ENCODE results near the gene CCDC17. TPM values are rescaled to one million over a fixed set of nuclear protein-coding genes. Genes with fewer than 3 reads are reported as not detected.

CCDC17 gene
- 1.0 and 1.2 TPM in 2 replicates for total RNA-seq (2014; rRNA removed; shearing (Covaris generic))
- 0.38 and 1.5 TPM in 2 replicates for polyA plus RNA-seq (2014; cell fraction: nucleus; rRNA removed)

DNA sequence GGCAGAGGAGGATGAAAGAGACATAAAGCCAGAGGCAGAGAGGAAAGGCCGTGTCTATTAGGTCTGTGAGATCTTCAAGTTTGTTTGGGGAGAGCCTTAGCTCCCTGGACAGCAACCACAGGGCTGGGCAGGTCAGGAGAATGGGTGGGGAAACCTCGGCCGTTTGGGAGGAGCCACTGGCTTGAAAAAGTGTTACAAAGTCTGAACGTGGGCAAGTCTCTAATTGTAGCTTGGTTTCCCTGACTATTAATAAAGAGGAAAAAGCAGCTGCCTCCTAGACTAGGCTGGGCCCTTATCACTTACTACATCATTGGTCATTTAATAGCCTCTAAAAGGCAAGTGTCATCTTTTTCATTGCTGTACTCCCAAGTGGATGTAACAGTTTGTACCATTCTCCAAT lies at the start of gene CCDC17:
Gene CCDC17, minus strand, starts transcription at position 83 of the 400 bp plus-strand sequence. CDS start 145 bp downstream, outside the sequence.
- DNase-seq (ENCODE audit: extremely low read depth, low read depth): no peak

DNA sequence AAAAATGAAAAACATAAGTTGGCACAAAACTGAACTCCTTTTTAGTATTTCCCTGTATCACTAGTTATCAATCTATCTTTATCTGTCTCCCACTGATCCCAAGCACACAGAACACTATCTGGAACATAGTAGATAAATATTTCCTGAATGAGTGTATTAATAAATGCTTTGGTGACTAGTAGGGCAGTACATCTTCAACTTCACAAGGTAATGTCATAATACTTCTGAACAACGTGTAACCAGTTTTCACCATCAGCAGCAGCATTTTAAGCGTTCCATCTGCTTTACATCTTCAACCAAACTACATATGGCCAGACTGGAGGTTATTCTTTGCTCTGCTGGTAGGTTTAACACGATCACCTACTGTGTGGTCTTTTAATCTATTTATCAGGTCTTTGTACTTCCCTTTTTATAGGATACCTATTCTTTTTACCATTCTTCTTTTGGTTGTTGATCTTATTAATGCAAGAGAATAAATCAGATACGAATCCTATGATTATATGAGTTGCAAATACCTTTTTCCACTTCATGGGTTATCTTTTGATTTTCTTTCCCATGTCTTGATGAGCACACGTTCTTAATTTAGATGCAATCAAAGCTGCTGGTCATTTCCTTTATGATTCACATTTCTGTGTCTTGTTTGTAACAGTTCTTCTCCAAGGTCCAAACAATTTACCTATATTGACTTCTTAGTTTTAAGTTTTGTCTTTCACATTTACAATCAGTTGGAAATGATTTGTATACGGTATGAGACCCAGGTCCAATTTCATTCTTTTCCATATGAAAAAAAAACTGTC lies 46.2 kb upstream of the CCDC17 start:
- DNase-seq (ENCODE audit: extremely low read depth, low read depth): no peak

GRCh38 chr1:45669379-45669778 lies 45.5 kb upstream of the CCDC17 start:
- DNase-seq (ENCODE audit: extremely low read depth, low read depth): no peak

GRCh38 chr1:45668526-45668925 lies 44.7 kb upstream of the CCDC17 start:
- no peak for DNase-seq (ENCODE audit: extremely low read depth, low read depth)

DNA sequence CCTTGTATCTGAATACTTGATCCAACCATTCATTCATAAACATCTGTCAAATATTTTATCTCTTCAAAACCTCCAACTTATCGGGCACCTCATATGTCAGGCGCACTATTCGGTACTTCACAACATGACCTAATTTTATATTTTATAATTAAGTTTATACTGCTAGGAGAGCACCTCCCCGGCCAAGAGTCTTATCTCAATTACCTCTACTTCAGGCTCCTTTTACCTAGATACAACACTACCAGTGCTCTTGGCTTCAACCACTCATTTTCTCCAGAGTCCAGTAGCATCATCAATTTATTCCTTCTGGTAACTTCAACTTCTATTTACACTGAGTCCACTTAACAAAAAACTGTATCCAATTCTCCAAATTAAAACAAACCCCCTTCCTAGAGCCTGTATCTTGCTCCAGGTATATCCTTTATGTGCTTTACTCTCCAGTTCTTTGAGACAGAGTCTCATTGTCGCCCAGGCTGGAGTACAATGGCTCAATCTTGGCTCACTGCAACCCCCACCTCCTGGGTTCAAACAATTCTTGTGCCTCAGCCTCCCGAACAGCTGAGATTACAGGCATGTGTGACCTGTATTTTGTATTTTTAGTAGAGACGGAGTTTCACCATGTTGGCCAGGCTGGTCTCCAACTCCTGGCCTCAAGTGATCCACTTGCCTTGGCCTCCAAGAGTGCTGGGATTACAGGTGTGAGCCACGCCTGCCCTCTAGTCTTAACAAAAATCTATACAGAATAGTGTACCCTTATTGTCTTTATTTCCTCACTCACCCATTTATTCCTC lies 43.7 kb upstream of the CCDC17 start:
- no peak for DNase-seq (ENCODE audit: extremely low read depth, low read depth)

- no peak for DNase-seq (ENCODE audit: extremely low read depth, low read depth)
Observed at GRCh38 chr1:45666836-45667235, 43.0 kb upstream of the CCDC17 start.

DNA sequence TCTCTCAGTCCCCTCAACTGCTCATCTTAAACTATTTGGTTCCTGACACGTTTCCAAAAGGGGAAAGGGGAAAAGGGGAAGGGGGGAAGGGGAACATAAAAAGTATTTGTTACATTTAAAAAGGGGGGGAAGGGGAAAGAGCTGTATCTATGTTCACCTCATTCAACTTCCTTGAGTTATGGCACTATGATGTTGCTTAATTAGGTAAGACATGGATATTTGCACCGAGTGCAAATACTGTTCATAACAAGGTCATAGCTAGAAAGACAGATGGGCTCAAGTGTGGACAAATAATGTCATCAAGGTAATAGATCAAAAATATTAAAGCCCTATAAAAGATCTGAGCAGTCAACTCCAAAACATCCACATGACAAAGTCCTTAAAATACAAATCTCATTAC lies 36.5 kb upstream of the CCDC17 start:
- no peak for DNase-seq (ENCODE audit: extremely low read depth, low read depth)

DNA sequence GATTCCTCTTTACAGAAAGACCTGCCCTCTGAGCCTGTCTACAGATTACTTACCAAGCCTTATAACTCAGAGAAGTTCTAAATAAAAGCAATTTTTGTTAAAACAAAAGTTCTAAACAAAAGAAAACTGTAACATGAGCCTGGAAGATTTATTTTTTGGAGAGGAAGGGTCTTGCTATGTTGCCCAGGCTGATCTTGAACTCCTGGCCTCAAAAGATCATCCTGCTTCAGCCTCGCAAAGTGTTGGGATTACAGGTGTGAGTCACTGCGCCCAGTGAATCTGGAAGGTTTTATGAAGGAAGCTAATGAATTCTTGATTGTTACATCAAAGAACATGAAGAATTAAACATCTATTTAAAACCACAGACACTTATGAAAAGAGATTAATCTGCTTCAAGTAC lies 35.4 kb upstream of the CCDC17 start:
- DNase-seq (ENCODE audit: extremely low read depth, low read depth): no peak

GRCh38 chr1:45658171-45658570 lies 34.3 kb upstream of the CCDC17 start:
- no peak for DNase-seq (ENCODE audit: extremely low read depth, low read depth)

- DNase-seq (ENCODE audit: extremely low read depth, low read depth): no peak
Observed at GRCh38 chr1:45656573-45657226, 32.8 kb upstream of the CCDC17 start.

DNA sequence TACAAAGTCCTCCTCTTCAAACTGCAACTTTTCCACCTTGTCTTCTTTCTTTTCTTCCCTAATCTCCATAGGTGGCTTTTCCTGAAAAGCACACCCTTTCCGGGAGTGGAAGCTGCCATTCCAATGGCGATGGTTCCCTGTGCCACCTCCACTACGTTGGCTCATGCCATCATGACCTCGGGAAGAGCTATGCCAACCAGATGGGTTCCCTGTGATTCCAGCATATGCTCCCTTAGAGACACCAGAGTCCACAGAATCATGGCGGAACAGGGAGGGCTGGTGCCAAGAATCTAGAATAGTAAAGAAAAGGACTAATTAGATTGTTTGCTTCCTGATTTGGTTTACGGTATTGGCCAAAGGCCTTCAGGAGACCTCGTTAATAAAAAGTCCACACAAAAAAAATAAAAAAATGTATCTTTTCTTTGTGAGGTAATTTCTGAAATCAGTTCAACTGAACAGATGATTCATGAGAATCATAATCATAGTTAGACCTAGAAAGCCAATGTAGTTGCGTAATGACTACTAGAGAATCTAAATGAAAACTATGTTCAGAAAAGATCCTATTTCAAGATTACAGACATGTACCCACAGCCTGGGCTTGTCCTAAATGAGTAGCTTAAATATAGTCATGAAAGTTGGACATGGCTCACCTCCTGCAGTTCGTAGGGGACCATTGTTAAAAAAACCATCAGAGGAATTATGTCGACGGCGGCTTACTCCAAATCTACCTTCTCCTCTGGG lies 30.9 kb upstream of the CCDC17 start:
- DNase-seq (ENCODE audit: extremely low read depth, low read depth): no peak

- no peak for DNase-seq (ENCODE audit: extremely low read depth, low read depth)
Observed at GRCh38 chr1:45647248-45648021, 23.6 kb upstream of the CCDC17 start.

- DNase-seq (ENCODE audit: extremely low read depth, low read depth): no peak
Observed at GRCh38 chr1:45644661-45645060, 20.8 kb upstream of the CCDC17 start.

DNA sequence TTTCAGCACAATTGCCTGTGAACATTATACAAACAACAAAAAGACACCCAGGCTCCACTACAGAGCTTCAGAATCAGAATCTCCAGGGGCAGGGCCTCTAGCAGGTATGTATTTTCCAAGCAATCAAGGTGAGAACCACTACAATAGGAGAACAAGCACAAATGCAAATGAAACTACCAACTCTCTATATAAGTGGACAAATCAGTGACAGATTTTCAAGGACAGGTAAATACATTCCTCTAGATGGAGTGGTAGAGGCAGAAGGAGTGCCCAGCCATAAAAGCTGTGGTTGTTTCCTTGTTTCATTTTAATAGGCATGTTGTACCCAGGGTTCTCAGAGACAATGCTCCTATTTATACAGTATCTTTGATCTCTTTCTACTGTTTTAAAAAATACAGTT lies 20.1 kb upstream of the CCDC17 start:
- DNase-seq (ENCODE audit: extremely low read depth, low read depth): no peak

DNA sequence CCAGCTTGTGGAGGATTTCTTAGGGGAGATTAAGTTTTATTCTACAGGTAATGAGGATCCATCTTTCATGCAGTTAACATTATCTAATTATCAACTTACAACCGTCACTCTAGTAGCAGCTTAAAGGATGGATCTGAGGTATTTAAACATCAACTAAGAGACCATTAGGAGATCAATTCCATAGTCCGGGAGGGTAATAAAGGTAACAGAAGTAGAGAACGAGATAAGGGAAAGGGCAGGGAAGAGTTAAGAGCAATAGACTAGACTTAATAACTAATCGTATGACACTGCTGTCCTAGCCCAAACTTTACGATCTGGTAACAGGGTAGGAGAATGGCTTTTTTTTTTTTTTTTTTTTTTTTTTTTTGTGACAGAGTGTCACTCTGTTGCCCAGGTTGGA lies 19.5 kb upstream of the CCDC17 start:
- no peak for DNase-seq (ENCODE audit: extremely low read depth, low read depth)

GRCh38 chr1:45640293-45640692 lies 16.4 kb upstream of the CCDC17 start:
- no peak for DNase-seq (ENCODE audit: extremely low read depth, low read depth)

DNA sequence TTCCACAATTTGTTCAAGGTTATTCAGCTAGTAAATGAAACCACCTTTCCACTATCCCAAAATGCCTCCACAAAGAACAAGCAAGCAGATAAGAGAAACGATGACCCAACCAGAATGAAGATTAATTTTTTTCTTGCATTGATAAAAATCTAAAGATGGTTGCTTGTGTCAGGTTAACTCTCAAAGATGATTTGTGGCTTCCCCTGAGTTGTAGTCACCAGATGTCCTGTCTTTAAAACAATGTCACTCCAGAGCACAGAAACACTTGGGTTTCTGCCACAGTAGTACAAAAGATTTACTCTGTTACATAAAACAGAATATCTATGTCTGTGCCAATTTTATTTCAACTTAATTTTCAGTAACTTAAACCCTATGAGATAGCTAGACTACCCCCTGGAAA lies 11.4 kb upstream of the CCDC17 start:
- DNase-seq (ENCODE audit: extremely low read depth, low read depth): no peak

GRCh38 chr1:45630429-45630828 lies 6.6 kb upstream of the CCDC17 start:
- no peak for DNase-seq (ENCODE audit: extremely low read depth, low read depth)

DNA sequence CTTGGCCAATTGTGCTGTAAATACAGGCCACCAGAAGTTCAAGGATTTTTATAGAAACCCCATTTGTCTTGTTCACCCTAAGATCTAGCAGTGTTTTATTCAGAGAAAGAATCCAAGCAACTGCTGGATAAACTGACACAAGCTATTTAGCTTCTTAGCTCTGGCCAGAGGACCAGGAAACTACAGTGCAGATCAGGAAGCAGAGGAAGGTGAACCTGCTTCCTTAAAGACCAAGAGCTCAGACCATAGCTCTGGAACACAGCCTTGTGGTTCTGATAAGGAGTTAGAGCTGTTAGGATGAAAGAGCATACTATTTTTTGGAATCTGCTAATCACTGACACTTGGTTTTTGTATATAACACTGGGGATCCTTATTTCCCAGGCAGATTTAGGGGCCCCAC lies 5.2 kb upstream of the CCDC17 start:
- no peak for DNase-seq (ENCODE audit: extremely low read depth, low read depth)

All from NCI-H460 (cell line).